Kidney (tissue), 14 donors: ENCODE data around the gene PCNX1. TPM values are rescaled to one million over a fixed set of nuclear protein-coding genes. Genes with fewer than 3 reads are reported as not detected.

Source experiments
- DNase-seq, 5 donors: peaks; one replicate each; pipeline ENCODE4 v3.0.0-alpha.2; 2013 to 2020
- FAIRE-seq: peaks from 2 replicates; lab custom pipeline; 2012; peaks lifted over from hg19 to GRCh38; lab: Jason Lieb, UNC
- H3K27ac ChIP-seq, 2 donors: one replicate each; pipeline ENCODE4 v1.7.0; 2013; ENCODE audit warnings: low read depth in 2 of 2, low read length in 2 of 2, inconsistent platforms in 1 of 2
- H3K27me3 ChIP-seq: one replicate; pipeline ENCODE4 v1.7.1; 2013; ENCODE audit warnings: low read length, inconsistent platforms; ENCODE audit not compliant: control insufficient read depth, insufficient read depth
- H3K36me3 ChIP-seq, 3 donors: one replicate each; pipeline versions ENCODE4 v1.7.0 to v1.7.1; 2013; ENCODE audit warnings: low read length in 3 of 3, control low read depth in 1 of 3, inconsistent platforms in 1 of 3; ENCODE audit not compliant: insufficient read depth in 3 of 3, control insufficient read depth in 2 of 3
- H3K4me1 ChIP-seq, 3 donors: one replicate each; pipeline versions ENCODE4 v1.7.0 to v1.7.1; 2013; ENCODE audit warnings: low read length in 3 of 3, inconsistent platforms in 1 of 3, low read depth in 1 of 3; ENCODE audit not compliant: control insufficient read depth in 2 of 3, insufficient read depth in 2 of 3
- H3K4me3 ChIP-seq, 3 donors: one replicate each; pipeline versions ENCODE4 v1.7.0 to v1.8.1; 2013; ENCODE audit warnings: low read length in 3 of 3, control low read depth in 1 of 3, inconsistent platforms in 1 of 3
- H3K9ac ChIP-seq, 3 donors: one replicate each; pipeline versions ENCODE4 v1.7.0 to v1.7.1; 2013; ENCODE audit warnings: low read length in 3 of 3, control low read depth in 1 of 3, inconsistent platforms in 1 of 3
- H3K9me3 ChIP-seq, 3 donors: one replicate each; pipeline versions ENCODE4 v1.7.0 to v1.7.1; 2013; ENCODE audit warnings: low read length in 3 of 3, control low read depth in 1 of 3, inconsistent platforms in 1 of 3; ENCODE audit not compliant: control insufficient read depth in 2 of 3, insufficient read depth in 1 of 3
- CTCF ChIP-seq: IDR thresholded peaks from 3 replicates; pipeline ENCODE4 v1.5.1; 2012; ENCODE audit warnings: mild to moderate bottlenecking, moderate library complexity, borderline replicate concordance; ENCODE audit not compliant: insufficient read depth; ENCODE audit errors: extremely low read depth
- intact Hi-C: fragments of 100-400 bp; cut with DNase I; formaldehyde crosslinking; loops from one replicate; pipeline ENCODE4 v1.11.1; 2022
- polyA plus RNA-seq: library from polyadenylated mRNA; stranded (reverse); fragments of 350-450 nt; fragmentation: Illumina TruSeq; extraction: RNeasy Lipid Tissue Mini Kit (QIAGEN cat#74804); gene quantifications from one replicate; pipeline ENCODE4 v1.2.3, GENCODE V29; 2014; ENCODE audit warnings: low read depth, low replicate concordance; ENCODE audit not compliant: insufficient read depth
- total RNA-seq: library from RNA; stranded (reverse); fragmentation: NEBNext Ultra II Directional; extraction: Animal tissue kit (Norgen Biotek cat#: 25700); gene quantifications from one replicate; pipeline ENCODE4 v1.2.1, GENCODE V29; 2021
- donor health status: control.
- donor health status: control.
- donor health status: control.
- donor health status: control.
- donor health status: control.
- donor health status: DM: yes; HTN: yes; CAD: no.
- donor health status: Normal renal cell carcinoma (clear cell type).

PCNX1 gene
- total and polyA plus RNA-seq, 2 donors from 2014 or later, result 16.2 to 55.2 TPM

GRCh38 chr14:71115306-71115705, 208.0 kb downstream of the PCNX1 start:
- DNase-seq (no peak), FAIRE-seq (no peak)
- peaks cover 0 to 15% (median 0%) of the 10 kb centered on the region in 3 donors for H3K4me1 ChIP-seq
- H3K9me3 ChIP-seq, result no peaks in the 10 kb centered on the region
- TF ChIP-seq CTCF, result no peak
- H3K36me3 ChIP-seq, result peaks cover 0 to 2% (median 0%) of the 10 kb centered on the region in 3 donors
- H3K27ac ChIP-seq, result no peak overlapping the region
- no peaks in the 10 kb centered on the region for H3K27me3 ChIP-seq
- H3K4me3 ChIP-seq, result no peak overlapping the region
- H3K9ac ChIP-seq, result no peak overlapping the region
- intact Hi-C loops, result no loop called here

GRCh38 chr14:71115821-71116567, 208.7 kb downstream of the PCNX1 start:
- Histone ChIP-seq H3K27me3 (no peaks in the 10 kb centered on the region), H3K27ac (no peak overlapping the region), H3K9me3 (no peaks in the 10 kb centered on the region), H3K4me3 (no peak overlapping the region), H3K36me3 (no peaks in the 10 kb centered on the region), H3K9ac (no peak overlapping the region), H3K4me1 (peaks cover 0 to 15% (median 0%) of the 10 kb centered on the region in 3 donors)
- intact Hi-C loops, result no loop called here
- FAIRE-seq (no peak), DNase-seq (no peak)
- no peak for TF ChIP-seq CTCF

- H3K9me3 ChIP-seq, result no peaks in the 10 kb centered on the region
- no peak overlapping the region for H3K27ac ChIP-seq
- TF ChIP-seq CTCF, result no peak
- no peaks in the 10 kb centered on the region for H3K36me3 ChIP-seq
- DNase-seq (peak in 1 of 5 donors; percentile 21), FAIRE-seq (no peak)
- intact Hi-C loops, result no loop called here
- peaks cover 0 to 15% (median 0%) of the 10 kb centered on the region in 3 donors for H3K4me1 ChIP-seq
- no peaks in the 10 kb centered on the region for H3K27me3 ChIP-seq
- H3K4me3 ChIP-seq, result no peak overlapping the region
- no peak overlapping the region for H3K9ac ChIP-seq
These were observed 209.4 kb downstream of the PCNX1 start for GRCh38 chr14:71116568-71117122.
